SKM-1 treated with dmso at 0.1 percent for 144 hours (cell line): Measurements from ENCODE around the gene ZNF417.
A peak's percentile ranks its signal among the peaks of the same experiment; 100 is the strongest.
"Not testable (repeated sequence)": the region's sequence is repeated elsewhere in the genome, so short reads cannot be mapped to it uniquely, and the experiment has no call there.

ENCODE experiments used
- DNase-seq: peaks from one replicate; lab custom pipeline; 2025; ENCODE audit not compliant: unreplicated experiment; lab: John Stamatoyannopoulos, UW

The ZNF417 gene

GRCh38 chr19:57916168-57916995 lies at the start of gene ZNF417:
Gene ZNF417 (minus strand): TSS chr19:57916592. CDS start chr19:57916411, 181 bp downstream.
- peak; percentile 78 for DNase-seq

DNA sequence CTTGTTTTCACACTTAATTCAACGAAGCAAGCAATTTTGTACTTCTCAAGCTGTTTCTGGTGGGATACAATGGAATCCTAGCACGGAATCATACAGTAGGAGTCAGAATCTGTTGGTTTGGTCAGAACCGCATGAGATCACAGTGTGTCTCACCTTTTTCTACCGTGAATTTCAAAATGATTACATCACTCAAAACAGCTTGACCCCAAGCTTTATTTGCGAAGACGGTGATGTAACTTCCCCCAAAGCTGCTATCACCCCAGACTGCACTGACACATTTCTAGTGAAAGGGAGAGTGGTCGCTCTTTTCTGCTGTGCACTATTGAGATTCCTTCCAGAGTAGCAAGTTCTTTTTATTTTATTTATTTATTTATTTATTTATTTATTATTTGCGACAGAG lies 48.4 kb upstream of the ZNF417 start:
- DNase-seq, result no peak

DNA sequence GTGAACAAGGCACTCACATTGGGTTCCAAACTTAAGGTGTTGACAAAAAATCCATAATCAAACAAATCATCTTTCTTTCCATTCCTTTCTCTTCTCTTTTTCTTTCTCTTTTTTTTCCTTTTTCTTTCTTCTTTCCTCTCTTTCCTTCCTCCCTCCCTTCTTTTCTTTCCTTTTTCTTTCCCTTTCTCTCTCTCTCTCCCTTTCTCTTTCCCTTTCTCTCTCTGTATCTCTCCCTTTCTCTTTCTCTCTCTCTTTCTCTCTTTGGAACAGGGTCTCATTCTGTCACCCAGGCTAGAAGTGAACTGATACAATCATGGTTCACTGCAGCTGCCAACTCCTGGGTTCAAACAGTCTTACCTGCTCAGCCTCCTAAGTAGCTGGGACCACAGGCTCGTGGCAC lies 45.4 kb upstream of the ZNF417 start:
- no peak for DNase-seq

GRCh38 chr19:57954996-57955395 lies 38.6 kb upstream of the ZNF417 start:
- DNase-seq, result no peak

DNA sequence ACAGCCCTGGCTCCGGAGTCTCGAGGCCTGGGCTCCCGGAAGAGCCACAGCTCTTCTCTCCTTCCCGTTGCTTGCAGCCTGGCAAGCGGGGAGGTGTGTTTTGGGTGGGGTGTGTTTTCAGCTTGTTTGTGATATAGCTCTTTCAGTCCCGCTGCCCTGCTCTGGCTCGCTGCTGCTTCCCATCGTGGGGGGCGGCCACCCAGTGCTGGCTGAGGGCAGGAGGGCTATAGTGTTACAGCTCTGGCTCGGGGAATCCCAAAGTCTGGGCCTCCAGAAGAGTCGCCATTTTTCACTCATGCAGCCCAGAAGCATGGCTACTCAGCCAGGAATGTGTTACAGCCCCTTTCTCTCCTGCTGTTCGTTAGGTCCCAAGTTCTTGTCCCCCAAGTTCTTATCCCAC lies 33.3 kb upstream of the ZNF417 start:
- no peak for DNase-seq

DNA sequence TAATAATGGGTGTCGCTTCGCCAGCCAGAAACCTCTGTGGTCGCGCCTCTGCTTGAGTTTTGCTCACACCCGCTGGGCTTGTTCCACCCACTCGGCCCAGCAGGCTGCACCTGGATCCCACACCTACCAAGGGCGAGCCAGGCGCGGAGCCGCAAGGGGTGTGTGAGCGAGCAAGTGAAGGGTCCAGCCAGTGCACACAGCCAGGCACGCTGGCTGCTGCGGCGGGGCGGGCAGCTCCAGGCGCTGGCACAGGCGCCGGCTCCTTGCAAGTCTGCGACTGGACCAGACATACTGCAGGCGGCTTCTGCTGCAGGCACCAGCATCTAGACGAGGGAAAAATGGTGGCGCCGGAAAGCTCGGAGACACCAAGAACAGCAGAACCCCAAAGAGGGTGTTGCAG lies 32.9 kb upstream of the ZNF417 start:
- no peak for DNase-seq

GRCh38 chr19:57947419-57948134 lies 31.2 kb upstream of the ZNF417 start, which contains the start of gene ZNF256:
Gene ZNF256 (minus strand): TSS chr19:57947706. CDS start chr19:57947474, 232 bp downstream.
- DNase-seq, result no peak

GRCh38 chr19:57947088-57947418 lies 30.7 kb upstream of the ZNF417 start:
- DNase-seq, result no peak

DNA sequence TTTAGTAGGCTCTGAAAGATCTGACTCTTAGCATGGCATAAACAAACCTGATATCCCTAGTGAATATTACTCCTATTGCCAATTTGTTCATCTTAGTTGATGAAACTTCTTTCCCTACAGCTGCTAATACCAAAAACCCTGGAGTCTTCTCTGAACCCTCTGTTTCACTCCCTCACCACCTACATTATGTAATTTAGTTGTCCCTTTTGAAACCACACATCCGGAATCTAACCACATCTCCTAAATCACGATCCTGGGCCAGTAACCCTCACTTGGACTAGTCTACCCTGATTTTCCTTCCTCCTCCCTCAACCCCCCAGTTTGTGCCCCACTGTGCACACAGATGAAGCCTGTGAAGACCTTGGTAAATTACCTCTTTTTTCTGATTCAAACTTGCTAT lies 29.9 kb upstream of the ZNF417 start:
- no peak for DNase-seq

- DNase-seq, result no peak
Observed at GRCh38 chr19:57941593-57941992, 25.2 kb upstream of the ZNF417 start.

- no peak for DNase-seq
Observed at GRCh38 chr19:57935731-57936130, 19.3 kb upstream of the ZNF417 start.

DNA sequence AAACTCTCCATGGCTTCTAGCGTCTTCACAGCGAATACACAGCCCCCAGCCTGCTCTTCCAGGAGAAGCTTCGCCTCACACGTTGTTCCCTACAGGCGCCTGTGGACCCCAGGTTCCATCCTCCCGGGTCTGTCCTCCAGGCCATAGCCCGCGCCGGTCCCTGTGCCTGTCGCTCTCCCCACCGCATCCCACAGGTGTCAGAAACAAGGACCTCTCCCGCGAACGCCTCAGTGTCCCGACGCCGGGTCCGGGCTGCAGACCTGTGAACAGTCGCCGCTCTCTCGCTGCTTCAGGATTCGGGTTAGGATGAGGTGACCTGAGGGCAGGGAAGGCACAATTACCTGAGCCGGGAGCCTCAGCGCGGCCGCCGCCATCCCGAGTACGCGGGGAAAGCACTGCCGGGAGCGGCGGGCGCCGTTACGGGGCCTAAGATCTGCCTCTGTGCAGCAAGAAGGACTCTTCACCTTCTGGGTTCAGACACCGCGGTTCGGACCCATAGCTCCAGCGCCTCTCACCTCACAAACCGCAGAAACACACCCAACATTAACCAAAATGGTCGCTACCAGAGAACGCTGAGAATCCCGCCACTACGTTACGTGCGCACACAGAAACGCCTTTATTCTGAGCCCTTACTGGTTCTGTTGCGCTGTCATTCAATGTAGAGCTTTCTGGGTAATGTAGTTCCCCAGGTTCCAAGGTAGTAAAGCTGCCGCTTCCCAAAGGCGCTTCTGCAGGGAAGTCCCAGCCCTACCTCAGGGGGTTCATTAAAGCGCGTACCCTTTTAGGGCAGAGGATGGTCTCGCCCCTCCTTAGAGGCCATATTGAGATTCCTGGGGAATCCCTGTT lies 18.7 kb upstream of the ZNF417 start, which contains the start of gene ZNF418:
Gene ZNF418 (minus strand): TSS at position 583 of the 846 bp plus-strand sequence. CDS start 1,580 bp downstream, outside the sequence.
- DNase-seq, result no peak

GRCh38 chr19:57927587-57927986 lies 11.2 kb upstream of the ZNF417 start:
- no peak for DNase-seq

DNA sequence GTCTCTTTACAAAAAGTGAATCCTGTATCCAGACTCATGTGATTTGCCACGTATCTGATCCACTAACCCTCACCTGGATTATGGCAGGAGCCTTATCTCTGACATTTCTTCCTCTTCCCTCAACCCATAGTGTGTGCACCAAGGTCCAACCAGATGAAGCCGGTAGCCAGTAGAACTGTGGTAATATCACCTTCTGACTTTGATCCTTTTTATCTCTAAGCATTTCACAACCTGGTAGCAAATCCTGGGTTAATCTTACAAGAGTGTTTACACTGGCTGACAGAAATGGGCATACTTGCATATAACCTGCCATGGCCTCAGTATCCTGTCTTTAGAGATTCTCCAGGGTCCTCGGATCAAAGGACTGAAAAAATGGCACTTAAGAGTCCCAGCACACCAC lies 1.9 kb downstream of the ZNF417 start:
- no peak for DNase-seq

- DNase-seq, result no peak
Observed at GRCh38 chr19:57907394-57907793, 9.0 kb downstream of the ZNF417 start.

- DNase-seq, result no peak
Observed at GRCh38 chr19:57905258-57905657, 11.1 kb downstream of the ZNF417 start.

- DNase-seq, result no peak
Observed at GRCh38 chr19:57903618-57904184, 12.7 kb downstream of the ZNF417 start.

GRCh38 chr19:57900311-57900710 lies 16.1 kb downstream of the ZNF417 start:
- no peak for DNase-seq

GRCh38 chr19:57890706-57891105 lies 25.7 kb downstream of the ZNF417 start:
- not testable (repeated sequence) for DNase-seq

DNA sequence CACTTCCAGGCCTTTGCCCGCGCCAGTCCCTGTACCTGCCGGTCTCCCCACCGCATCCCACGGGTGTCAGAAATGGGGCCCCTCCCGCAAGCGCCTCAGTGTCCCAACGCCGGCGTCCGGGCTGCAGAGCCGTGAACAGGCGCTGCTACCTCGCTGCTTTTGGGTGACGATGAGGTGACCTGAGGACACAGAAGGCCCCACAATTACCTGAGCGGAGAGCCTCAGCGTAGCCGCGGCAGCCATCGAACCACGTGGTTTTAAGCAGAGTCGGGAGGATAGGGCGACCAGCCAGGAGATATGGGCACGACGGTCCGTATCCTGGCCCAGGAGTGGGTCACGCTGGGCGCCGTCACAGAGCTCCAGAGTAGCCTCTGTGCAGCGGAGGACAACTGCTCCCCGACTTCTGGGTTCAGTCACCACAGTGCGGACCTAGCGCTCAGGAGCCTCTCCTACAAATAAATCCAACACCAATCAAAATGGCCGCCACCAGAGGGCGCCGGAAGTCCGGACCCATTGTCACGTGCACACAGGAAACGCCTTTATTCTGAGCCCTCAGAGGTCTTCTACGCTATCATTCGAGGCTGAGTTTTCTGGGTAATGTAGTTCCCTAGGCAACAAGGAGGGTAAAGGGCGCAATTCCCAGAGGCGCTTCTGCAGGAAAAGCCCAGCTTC lies 27.7 kb downstream of the ZNF417 start, which contains the start of gene ZNF814:
Gene ZNF814 (minus strand): TSS at position 478 of the 672 bp plus-strand sequence. CDS start 235 bp downstream, at position 243.
- DNase-seq, result peak; percentile 36
